Neural progenitor cell (in vitro differentiated cells): Measurements from ENCODE around the gene TSPAN14. TPM values are rescaled to one million over a fixed set of nuclear protein-coding genes. Genes with fewer than 3 reads are reported as not detected.
A peak's percentile ranks its signal among the peaks of the same experiment; 100 is the strongest.

Experiments
- DNase-seq: peaks from one replicate; pipeline ENCODE4 v3.0.0-alpha.2; 2016; ENCODE audit warnings: low spot score
- H2AFZ ChIP-seq: fragments of 200-600 bp; sonication (generic); replicated peaks from 2 replicates; pipeline ENCODE4 v1.6.1; 2016; ENCODE audit warnings: antibody characterized with exemption
- H3F3A ChIP-seq: fragments of 200-600 bp; sonication (generic); 2 replicates; pipeline ENCODE4 v1.6.1; 2016; ENCODE audit warnings: antibody characterized with exemption, low read depth
- H3K27ac ChIP-seq: fragments of 200-600 bp; sonication (generic); 2 replicates; pipeline ENCODE4 v1.5.1; 2016; ENCODE audit warnings: mild to moderate bottlenecking
- H3K27me3 ChIP-seq: fragments of 200-600 bp; sonication (generic); 2 replicates; pipeline ENCODE4 v1.6.1; 2016; ENCODE audit warnings: mild to moderate bottlenecking, moderate library complexity
- H3K36me3 ChIP-seq: fragments of 200-600 bp; sonication (generic); 2 replicates; pipeline ENCODE4 v1.5.1; 2016
- H3K4me1 ChIP-seq: fragments of 200-600 bp; sonication (generic); 2 replicates; pipeline ENCODE4 v1.6.1; 2016; ENCODE audit warnings: mixed run types
- H3K4me2 ChIP-seq: fragments of 200-600 bp; sonication (generic); 2 replicates; pipeline ENCODE4 v1.6.1; 2016
- H3K4me3 ChIP-seq: fragments of 200-600 bp; sonication (generic); 2 replicates; pipeline ENCODE4 v1.5.1; 2016
- H3K79me2 ChIP-seq: fragments of 200-600 bp; sonication (generic); 2 replicates; pipeline ENCODE4 v1.6.1; 2016; ENCODE audit warnings: low read depth
- H3K9ac ChIP-seq: fragments of 200-600 bp; sonication (generic); 2 replicates; pipeline ENCODE4 v1.6.1; 2016
- H3K9me3 ChIP-seq: fragments of 200-600 bp; sonication (generic); 2 replicates; pipeline ENCODE4 v1.5.1; 2016; ENCODE audit warnings: low read depth
- H4K20me1 ChIP-seq: fragments of 200-600 bp; sonication (generic); 2 replicates; pipeline ENCODE4 v1.6.1; 2016; ENCODE audit warnings: low read depth
- H3K27ac Mint-ChIP-seq: 3 replicates; pipeline ENCODE4 v1.8.0; 2021; ENCODE audit warnings: mixed read lengths
- H3K27me3 Mint-ChIP-seq: 2 replicates; pipeline ENCODE4 v1.8.0; 2022; ENCODE audit warnings: low read depth, mild to moderate bottlenecking, inconsistent platforms, moderate library complexity, mixed read lengths; ENCODE audit not compliant: insufficient read depth
- H3K36me3 Mint-ChIP-seq: 3 replicates; pipeline ENCODE4 v1.8.0; 2021; ENCODE audit warnings: mixed read lengths
- H3K4me1 Mint-ChIP-seq: 3 replicates; pipeline ENCODE4 v1.8.0; 2021; ENCODE audit warnings: mixed read lengths
- H3K4me3 Mint-ChIP-seq: 3 replicates; pipeline ENCODE4 v1.8.0; 2021; ENCODE audit warnings: mild to moderate bottlenecking, moderate library complexity, mixed read lengths
- H3K9me3 Mint-ChIP-seq: 3 replicates; pipeline ENCODE4 v1.8.0; 2020; ENCODE audit warnings: mixed read lengths
- CTCF ChIP-seq: fragments of 200-600 bp; sonication (generic); IDR thresholded peaks from 2 replicates; pipeline ENCODE4 v1.5.1; 2017; ENCODE audit warnings: antibody characterized with exemption, mild to moderate bottlenecking
- EZH2 ChIP-seq: fragments of 200-600 bp; sonication (generic); IDR thresholded peaks from 2 replicates; pipeline ENCODE4 v1.6.1; 2017; ENCODE audit warnings: antibody characterized with exemption, mild to moderate bottlenecking, moderate library complexity
- EZH2phosphoT487 ChIP-seq: fragments of 200-600 bp; sonication (generic); IDR thresholded peaks from 2 replicates; pipeline ENCODE4 v1.6.1; 2017; ENCODE audit warnings: antibody characterized with exemption
- total RNA-seq: library from RNA; depleted of rRNA; stranded (reverse); fragments of >200 nt; gene quantifications from 2 replicates; pipeline ENCODE4 v1.2.3, GENCODE V29; 2015; ENCODE audit warnings: low replicate concordance

TSPAN14 gene
- total RNA-seq, 1 donor from 2014 or later: 32.7 TPM

GRCh38 chr10:80406204-80406603 lies 47.9 kb upstream of the TSPAN14 start:
- Mint-ChIP-seq H3K27ac (peak overlapping the region; percentile 9), H3K4me3 (no peak overlapping the region)
- H3K27me3 ChIP-seq: peaks cover 12% of the 10 kb centered on the region

GRCh38 chr10:80407812-80408241 lies 46.3 kb upstream of the TSPAN14 start:
- H3K4me2 ChIP-seq: peak overlapping the region; percentile 95
- H3K27ac Mint-ChIP-seq: peak overlapping the region; percentile 89
- H3K9ac ChIP-seq: no peak overlapping the region
- peaks cover 6% of the 10 kb centered on the region for H3K27me3 Mint-ChIP-seq
- TF ChIP-seq EZH2phosphoT487 (no peak), CTCF (no peak), EZH2 (no peak)
- no peak overlapping the region for H3K27ac ChIP-seq
- H3K36me3 ChIP-seq: no peaks in the 10 kb centered on the region
- H3K36me3 Mint-ChIP-seq: peaks cover 16% of the 10 kb centered on the region
- no peaks in the 10 kb centered on the region for H3K9me3 Mint-ChIP-seq
- peaks cover 44% of the 10 kb centered on the region for H3K79me2 ChIP-seq
- peaks cover 52% of the 10 kb centered on the region for H3K4me1 Mint-ChIP-seq
- peak; percentile 46 for DNase-seq
- peaks cover 12% of the 10 kb centered on the region for H3K27me3 ChIP-seq
- H3K9me3 ChIP-seq: no peaks in the 10 kb centered on the region
- peaks cover 51% of the 10 kb centered on the region for H3K4me1 ChIP-seq
- peak overlapping the region; percentile 94 for H2AFZ ChIP-seq
- H3K4me3 ChIP-seq: peak overlapping the region; percentile 63
- H3F3A ChIP-seq: peaks cover 7% of the 10 kb centered on the region
- H3K4me3 Mint-ChIP-seq: peak overlapping the region; percentile 88
- peaks cover 39% of the 10 kb centered on the region for H4K20me1 ChIP-seq

More at GRCh38 chr10:80406204-80406603, 47.9 kb upstream of the TSPAN14 start:
- H3K9me3 Mint-ChIP-seq: no peaks in the 10 kb centered on the region
- H3F3A ChIP-seq: peaks cover 7% of the 10 kb centered on the region
- DNase-seq: no peak
- no peak overlapping the region for H3K27ac ChIP-seq
- no peak for TF ChIP-seq EZH2
- TF ChIP-seq EZH2phosphoT487: no peak
- TF ChIP-seq CTCF: no peak
- peaks cover 22% of the 10 kb centered on the region for H4K20me1 ChIP-seq
- no peak overlapping the region for H2AFZ ChIP-seq
- H3K36me3 ChIP-seq: no peaks in the 10 kb centered on the region
- no peak overlapping the region for H3K4me2 ChIP-seq
- no peak overlapping the region for H3K9ac ChIP-seq
- peaks cover 6% of the 10 kb centered on the region for H3K27me3 Mint-ChIP-seq
- peaks cover 4% of the 10 kb centered on the region for H3K36me3 Mint-ChIP-seq
- H3K79me2 ChIP-seq: peaks cover 27% of the 10 kb centered on the region
- H3K4me1 ChIP-seq: peaks cover 37% of the 10 kb centered on the region
- no peaks in the 10 kb centered on the region for H3K9me3 ChIP-seq
- no peak overlapping the region for H3K4me3 ChIP-seq
- peaks cover 40% of the 10 kb centered on the region for H3K4me1 Mint-ChIP-seq

- Histone ChIP-seq H3K9me3 (no peaks in the 10 kb centered on the region), H3F3A (peaks cover 7% of the 10 kb centered on the region), H3K4me2 (peak within 1 kb of the TSS; percentile 95), H3K4me1 (peaks cover 57% of the 10 kb centered on the region), H3K27ac (no peak within 1 kb of the TSS), H3K4me3 (peak within 1 kb of the TSS; percentile 63), H3K79me2 (peaks cover 50% of the 10 kb centered on the region), H3K36me3 (no peaks in the 10 kb centered on the region), H2AFZ (peak within 1 kb of the TSS; percentile 94), H3K27me3 (peaks cover 12% of the 10 kb centered on the region), H4K20me1 (peaks cover 45% of the 10 kb centered on the region), H3K9ac (peak within 1 kb of the TSS; percentile 34)
- H3K27me3 Mint-ChIP-seq: peaks cover 6% of the 10 kb centered on the region
- DNase-seq: peak; percentile 96
- peak within 1 kb of the TSS; percentile 88 for H3K4me3 Mint-ChIP-seq
- no peaks in the 10 kb centered on the region for H3K9me3 Mint-ChIP-seq
- H3K27ac Mint-ChIP-seq: peak within 1 kb of the TSS; percentile 89
- peaks cover 16% of the 10 kb centered on the region for H3K36me3 Mint-ChIP-seq
- H3K4me1 Mint-ChIP-seq: peaks cover 58% of the 10 kb centered on the region
- TF ChIP-seq EZH2phosphoT487 (no peak), CTCF (peak; percentile 17)
Measured at GRCh38 chr10:80408242-80409101, 45.6 kb upstream of the TSPAN14 start, which contains the start of gene PRXL2A. PRXL2A (plus strand) TSS chr10:80408551; CDS start chr10:80420468, 11,917 bp downstream.
